IMR-90 (cell line): ENCODE results near the gene TCHP. TPM values are rescaled to one million over a fixed set of nuclear protein-coding genes. Genes with fewer than 3 reads are reported as not detected.

ENCODE experiments used
- ATAC-seq: fragments of 200-7000 bp; cut with Tn5 transposase; 2 replicates; pipeline ENCODE4 v1.9.1; 2020; ENCODE audit warnings: low read depth, mild to moderate bottlenecking, moderate library complexity
- BruUV-seq: library from RNA; stranded (reverse); fragments of 400-500 nt; replicated peaks from 2 replicates; lab custom pipeline; 2021; lab: Mats Ljungman, UMichigan
- CTCF ChIA-PET: fragments of 300-600 bp; formaldehyde crosslinking; extraction: SDS; loops from one replicate; lab custom pipeline; 2021; ENCODE audit warnings: antibody characterized with exemption; lab: Yijun Ruan, JAX
- POLR2A ChIA-PET: fragments of 300-600 bp; sonication (Branson Sonifier 250); formaldehyde crosslinking; loops from one replicate; lab custom pipeline; 2022; ENCODE audit warnings: antibody characterized with exemption; ENCODE audit not compliant: unreplicated experiment; lab: Charles Lee
- DNase-seq: peaks from one replicate; pipeline ENCODE4 v3.0.0; 2013
- H2AFZ ChIP-seq: replicated peaks from 2 replicates; pipeline ENCODE3; 2013; ENCODE audit warnings: low read length, mild to moderate bottlenecking; ENCODE audit not compliant: poor library complexity
- H2AK5ac ChIP-seq: 2 replicates; pipeline ENCODE4 v1.6.1; 2013; ENCODE audit warnings: low read depth, low read length, inconsistent platforms
- H2AK9ac ChIP-seq: replicated peaks from 2 replicates; pipeline ENCODE3; 2013; ENCODE audit warnings: mild to moderate bottlenecking, low read depth, low read length, moderate library complexity; ENCODE audit not compliant: poor library complexity
- H2BK120ac ChIP-seq: 2 replicates; pipeline ENCODE4 v1.6.1; 2013; ENCODE audit warnings: low read depth, low read length, inconsistent platforms
- H2BK15ac ChIP-seq: 3 replicates; pipeline ENCODE4 v1.6.1; 2013; ENCODE audit warnings: low read depth, low read length, inconsistent platforms
- H2BK20ac ChIP-seq: 2 replicates; pipeline ENCODE4 v1.6.1; 2013; ENCODE audit warnings: low read depth, mild to moderate bottlenecking, inconsistent platforms, low read length, moderate library complexity
- H2BK5ac ChIP-seq: 2 replicates; pipeline ENCODE4 v1.6.1; 2013; ENCODE audit warnings: mild to moderate bottlenecking, low read depth, low read length, inconsistent platforms; ENCODE audit not compliant: poor library complexity, severe bottlenecking
- H3K14ac ChIP-seq: replicated peaks from 2 replicates; pipeline ENCODE4 v1.6.1; 2013; ENCODE audit warnings: low read depth, low read length, inconsistent platforms
- H3K18ac ChIP-seq: 2 replicates; pipeline ENCODE4 v1.6.1; 2013; ENCODE audit warnings: low read depth, low read length, control low read depth
- H3K23ac ChIP-seq: 2 replicates; pipeline ENCODE4 v1.6.1; 2013; ENCODE audit warnings: low read depth, low read length, inconsistent platforms
- H3K27ac ChIP-seq: 2 replicates; pipeline ENCODE4 v1.5.1; 2013; ENCODE audit warnings: mild to moderate bottlenecking, control low read depth, low read length; ENCODE audit not compliant: insufficient read depth
- H3K27me3 ChIP-seq: 2 replicates; pipeline ENCODE4 v1.6.1; 2013; ENCODE audit warnings: low read length; ENCODE audit not compliant: control insufficient read depth, insufficient read depth
- H3K36me3 ChIP-seq: 2 replicates; pipeline ENCODE4 v1.6.1; 2013; ENCODE audit warnings: low read length, mixed read lengths; ENCODE audit not compliant: control insufficient read depth, insufficient read depth
- H3K4ac ChIP-seq: 2 replicates; pipeline ENCODE4 v1.6.1; 2013; ENCODE audit warnings: low read depth, low read length, inconsistent platforms
- H3K4me1 ChIP-seq: 2 replicates; pipeline ENCODE4 v1.6.1; 2013; ENCODE audit warnings: low read length, mixed read lengths; ENCODE audit not compliant: control insufficient read depth, insufficient read depth
- H3K4me2 ChIP-seq: 2 replicates; pipeline ENCODE4 v1.6.1; 2013; ENCODE audit warnings: low read depth, mild to moderate bottlenecking, control low read depth, low read length, moderate library complexity
- H3K4me3 ChIP-seq: 2 replicates; pipeline ENCODE4 v1.5.1; 2013; ENCODE audit warnings: low read depth, mild to moderate bottlenecking, control low read depth, low read length, moderate library complexity; ENCODE audit not compliant: insufficient read depth
- H3K56ac ChIP-seq: 2 replicates; pipeline ENCODE4 v1.6.1; 2013; ENCODE audit warnings: low read length, inconsistent platforms; ENCODE audit not compliant: insufficient read depth; ENCODE audit errors: extremely low read depth
- H3K79me1 ChIP-seq, 2 experiments: 2 replicates each; pipeline ENCODE4 v1.6.1; 2013; ENCODE audit warnings: low read length in 2 of 2, inconsistent platforms in 1 of 2, low read depth in 1 of 2
- H3K9ac ChIP-seq: 2 replicates; pipeline ENCODE4 v1.6.1; 2013; ENCODE audit warnings: low read depth, low read length, control low read depth
- H3K9me1 ChIP-seq: 2 replicates; pipeline ENCODE4 v1.6.1; 2013; ENCODE audit warnings: low read length, inconsistent platforms; ENCODE audit not compliant: insufficient read depth
- H3K9me3 ChIP-seq: 2 replicates; pipeline ENCODE4 v1.6.1; 2013; ENCODE audit warnings: low read length; ENCODE audit not compliant: control insufficient read depth, insufficient read depth
- H4K20me1 ChIP-seq: 2 replicates; pipeline ENCODE4 v1.6.1; 2013; ENCODE audit warnings: low read length, inconsistent platforms; ENCODE audit not compliant: insufficient read depth
- H4K5ac ChIP-seq: 2 replicates; pipeline ENCODE4 v1.6.1; 2013; ENCODE audit warnings: mild to moderate bottlenecking, low read depth, low read length, control low read depth
- H4K8ac ChIP-seq, 2 experiments: 2 replicates each; pipeline ENCODE4 v1.6.1; 2013; ENCODE audit warnings: low read depth in 2 of 2, low read length in 2 of 2, control low read depth in 1 of 2, inconsistent platforms in 1 of 2
- H4K91ac ChIP-seq: 2 replicates; pipeline ENCODE4 v1.6.1; 2013; ENCODE audit warnings: low read depth, low read length, inconsistent platforms; ENCODE audit not compliant: insufficient read depth
- BHLHE40 ChIP-seq: fragments of 150-350 bp; IDR thresholded peaks from 2 replicates; pipeline ENCODE4 v1.6.1; 2016; ENCODE audit warnings: mild to moderate bottlenecking, low read depth, low read length
- CEBPB ChIP-seq: IDR thresholded peaks from 2 replicates; pipeline ENCODE4 v1.6.1; 2012; ENCODE audit warnings: low read depth, low read length, improper control_type of control experiment
- CHD1 ChIP-seq: IDR thresholded peaks from 2 replicates; pipeline ENCODE4 v1.6.1; 2012; ENCODE audit warnings: low read depth, low read length, improper control_type of control experiment
- ELK1 ChIP-seq: fragments of 150-350 bp; IDR thresholded peaks from 2 replicates; pipeline ENCODE4 v1.6.1; 2016; ENCODE audit warnings: low read depth, mild to moderate bottlenecking, low read length, moderate library complexity, borderline replicate concordance
- FOS ChIP-seq: fragments of 150-350 bp; IDR thresholded peaks from 2 replicates; pipeline ENCODE4 v1.6.1; 2016; ENCODE audit warnings: low read depth, low read length
- MAFK ChIP-seq: IDR thresholded peaks from 2 replicates; pipeline ENCODE4 v1.6.1; 2012; ENCODE audit warnings: low read depth, low read length, improper control_type of control experiment
- MAZ ChIP-seq: IDR thresholded peaks from 2 replicates; pipeline ENCODE4 v1.6.1; 2012; ENCODE audit warnings: low read depth, mild to moderate bottlenecking, low read length, improper control_type of control experiment, moderate library complexity, borderline replicate concordance
- MXI1 ChIP-seq: IDR thresholded peaks from 2 replicates; pipeline ENCODE4 v1.6.1; 2012; ENCODE audit warnings: low read depth, mild to moderate bottlenecking, low read length, moderate library complexity, borderline replicate concordance
- NFE2L2 ChIP-seq: fragments of 150-350 bp; IDR thresholded peaks from 2 replicates; pipeline ENCODE4 v1.6.1; 2016; ENCODE audit warnings: low read depth, mild to moderate bottlenecking, low read length
- POLR2A ChIP-seq: IDR thresholded peaks from 2 replicates; pipeline ENCODE4 v1.6.1; 2012; ENCODE audit warnings: mild to moderate bottlenecking, low read depth, low read length
- RAD21 ChIP-seq: IDR thresholded peaks from 2 replicates; pipeline ENCODE4 v1.6.1; 2012; ENCODE audit warnings: low read length, improper control_type of control experiment
- RCOR1 ChIP-seq: IDR thresholded peaks from 2 replicates; pipeline ENCODE4 v1.6.1; 2012; ENCODE audit warnings: mild to moderate bottlenecking, low read length, improper control_type of control experiment; ENCODE audit not compliant: insufficient replicate concordance
- RFX5 ChIP-seq: IDR thresholded peaks from 2 replicates; pipeline ENCODE4 v1.8.0; 2012; ENCODE audit warnings: low read depth, mild to moderate bottlenecking, low read length, moderate library complexity
- SMC3 ChIP-seq: fragments of 150-350 bp; IDR thresholded peaks from 2 replicates; pipeline ENCODE4 v1.6.1; 2016; ENCODE audit warnings: low read depth, mild to moderate bottlenecking, antibody characterized with exemption, low read length, moderate library complexity
- USF2 ChIP-seq: fragments of 150-350 bp; IDR thresholded peaks from 2 replicates; pipeline ENCODE4 v1.6.1; 2017; ENCODE audit warnings: mild to moderate bottlenecking, antibody characterized with exemption, low read length, low read depth
- WGBS, 2 experiments: methylation state at CpG; one replicate each; pipeline versions ENCODE4 v1.1.5 to v1.1.7; 2013; ENCODE audit warnings: missing lambda C conversion rate in 2 of 2; ENCODE audit not compliant: insufficient read length in 1 of 2; ENCODE audit errors: extremely low coverage in 2 of 2; 5-methylcytosine and 5-hydroxymethylcytosine counted together
- dilution Hi-C: fragments of 300-500 bp; cut with HindIII; formaldehyde crosslinking; loops from one replicate; pipeline ENCODE4 v1.14.3; 2018; ENCODE audit warnings: low sequenced_read_pairs; ENCODE audit not compliant: unreplicated experiment
- in situ Hi-C: fragments of 300-500 bp; cut with MboI; formaldehyde crosslinking; loops from 3 replicates; pipeline ENCODE4 v1.14.3; 2019; ENCODE audit warnings: low sequenced_read_pairs, inconsistent platforms, mixed read lengths
- intact Hi-C: fragments of 100-400 bp; cut with micrococcal nuclease; formaldehyde crosslinking; loops from 2 replicates; pipeline ENCODE4 v1.10.0; 2022
- polyA plus RNA-seq, 3 experiments: library from polyadenylated mRNA; depleted of rRNA; stranded (reverse); fragments of >200 nt; gene quantifications; 2 replicates each; pipeline ENCODE4 v1.2.3, GENCODE V29; 2012; ENCODE audit warnings: low replicate concordance in 1 of 3
- total RNA-seq: library from RNA; depleted of rRNA; stranded (reverse); fragments of >200 nt; gene quantifications from 2 replicates; pipeline ENCODE4 v1.2.3, GENCODE V29; 2012
- TF ChIP-seq, protein P1 (sequence below): conservative IDR thresholded peaks from 2 replicates; pipeline ENCODE4 v1.5.1; 2012; ENCODE audit warnings: mild to moderate bottlenecking, low read depth, low read length, improper control_type of control experiment

Gene TCHP
- total and polyA plus RNA-seq, 2 of the 4 experiments (the other 2 are of a cell fraction), result 6.1 to 13.4 TPM

- H3K4me1 ChIP-seq, result peaks cover 34% of the 10 kb centered on the region
- WGBS, 2 experiments, result no CpG with 5 or more reads among the region's 7 CpGs
- no peak overlapping the region for H4K91ac ChIP-seq
- POLR2A ChIA-PET, result no interaction called here
- DNase-seq (peak; percentile 33), ATAC-seq (no peak)
- H2BK20ac ChIP-seq, result peak overlapping the region; percentile 53; the same call in 1 of the 2 replicates
- no peak overlapping the region for H2AK5ac ChIP-seq
- no peak overlapping the region for H3K9ac ChIP-seq
- no peaks in the 10 kb centered on the region for H4K20me1 ChIP-seq
- in situ Hi-C loops (no loop called here), dilution Hi-C loops (no loop called here), intact Hi-C loops (no loop called here)
- H3K18ac ChIP-seq, result no peak overlapping the region
- H3K27me3 ChIP-seq, result no peaks in the 10 kb centered on the region
- H4K8ac ChIP-seq, result no peak overlapping the region
- H3K23ac ChIP-seq, result peak overlapping the region; percentile 41; the same call in 1 of the 2 replicates
- H4K5ac ChIP-seq, result no peak overlapping the region
- no peak overlapping the region for H3K27ac ChIP-seq
- BruUV-seq, result no TSS peak
- no peak overlapping the region for H2BK5ac ChIP-seq
- CTCF ChIA-PET, result no interaction called here
- H2AK9ac ChIP-seq, result no peak overlapping the region
- H3K56ac ChIP-seq, result no peak overlapping the region
- peaks cover 32% of the 10 kb centered on the region for H3K9me1 ChIP-seq
- peaks cover 25 to 64% of the 10 kb centered on the region in 2 experiments for H3K79me1 ChIP-seq
- no peak overlapping the region; the same call in 1 of the 2 replicates for H3K4ac ChIP-seq
- H3K14ac ChIP-seq, result no peak overlapping the region
- TF ChIP-seq SMC3 (no peak), BHLHE40 (no peak), POLR2A (no peak), CHD1 (no peak), MAFK (no peak), FOS (no peak), RFX5 (no peak), RCOR1 (no peak), USF2 (no peak), CEBPB (no peak), MAZ (no peak), RAD21 (no peak), ELK1 (no peak), NFE2L2 (no peak), MXI1 (no peak)
- TF ChIP-seq, protein P1, sequence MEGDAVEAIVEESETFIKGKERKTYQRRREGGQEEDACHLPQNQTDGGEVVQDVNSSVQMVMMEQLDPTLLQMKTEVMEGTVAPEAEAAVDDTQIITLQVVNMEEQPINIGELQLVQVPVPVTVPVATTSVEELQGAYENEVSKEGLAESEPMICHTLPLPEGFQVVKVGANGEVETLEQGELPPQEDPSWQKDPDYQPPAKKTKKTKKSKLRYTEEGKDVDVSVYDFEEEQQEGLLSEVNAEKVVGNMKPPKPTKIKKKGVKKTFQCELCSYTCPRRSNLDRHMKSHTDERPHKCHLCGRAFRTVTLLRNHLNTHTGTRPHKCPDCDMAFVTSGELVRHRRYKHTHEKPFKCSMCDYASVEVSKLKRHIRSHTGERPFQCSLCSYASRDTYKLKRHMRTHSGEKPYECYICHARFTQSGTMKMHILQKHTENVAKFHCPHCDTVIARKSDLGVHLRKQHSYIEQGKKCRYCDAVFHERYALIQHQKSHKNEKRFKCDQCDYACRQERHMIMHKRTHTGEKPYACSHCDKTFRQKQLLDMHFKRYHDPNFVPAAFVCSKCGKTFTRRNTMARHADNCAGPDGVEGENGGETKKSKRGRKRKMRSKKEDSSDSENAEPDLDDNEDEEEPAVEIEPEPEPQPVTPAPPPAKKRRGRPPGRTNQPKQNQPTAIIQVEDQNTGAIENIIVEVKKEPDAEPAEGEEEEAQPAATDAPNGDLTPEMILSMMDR, result no peak
- H3K4me2 ChIP-seq, result no peak overlapping the region
- peaks cover 15% of the 10 kb centered on the region for H3K36me3 ChIP-seq
- no peak overlapping the region for H2AFZ ChIP-seq
- 0 out of 3 replicates have a peak overlapping the region, but pooled peaks have one; percentile 67 for H2BK15ac ChIP-seq
- no peak overlapping the region for H3K4me3 ChIP-seq
- no peaks in the 10 kb centered on the region for H3K9me3 ChIP-seq
- no peak overlapping the region for H2BK120ac ChIP-seq
Measured at GRCh38 chr12:109943811-109944210, 43.7 kb downstream of the TCHP start.
